ENCODE results near the gene KCNK1.

The KCNK1 gene

DNA sequence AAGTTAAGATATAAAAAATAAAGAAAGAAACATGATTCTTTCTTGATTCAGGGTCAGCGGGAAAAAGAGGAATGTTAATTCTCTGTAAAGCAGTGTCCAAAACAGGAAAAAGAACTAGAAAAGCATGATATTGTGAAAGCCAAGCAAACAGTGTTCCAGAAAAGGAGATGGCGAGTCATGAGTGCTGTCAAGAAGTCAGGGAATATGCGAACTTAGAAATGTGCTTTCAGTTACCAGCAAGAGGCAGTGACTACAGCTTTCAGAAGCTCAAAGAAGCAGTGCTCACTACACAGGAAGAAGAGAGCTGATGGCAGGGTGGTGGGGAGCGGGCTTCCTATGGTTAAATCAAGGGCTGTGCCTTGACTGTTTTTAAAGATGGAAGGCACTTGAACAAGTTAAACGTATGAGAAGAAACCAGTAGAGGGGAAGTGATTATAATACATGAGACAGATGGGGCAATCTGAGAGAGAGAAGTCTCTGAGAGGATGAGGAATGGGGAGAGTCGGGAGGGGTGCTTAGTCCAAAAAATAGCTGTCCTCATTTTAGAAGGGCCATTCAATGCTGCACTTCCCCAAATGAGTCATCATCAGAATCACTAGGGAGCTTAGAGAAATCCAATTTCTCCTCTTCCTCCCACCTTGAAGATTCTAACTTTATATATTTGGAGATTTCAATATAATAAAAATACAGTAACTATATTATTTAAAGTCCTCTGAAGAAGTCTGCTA lies 90.4 kb downstream of the KCNK1 start:
- Histone ChIP-seq H3K9ac (ENCODE audit: low read depth, low read length) (no peak overlapping the region), H3K4me1 (ENCODE audit: insufficient read depth, low read length) (peaks cover 12% of the 10 kb centered on the region), H3K36me3 (ENCODE audit: insufficient read depth, low read length) (no peaks in the 10 kb centered on the region; the same call in 1 of the 2 replicates), H3K9me3 (ENCODE audit: control insufficient read depth, insufficient read depth, low read length) (0 out of 2 replicates have a peak, but pooled peaks cover 2% of the 10 kb centered on the region)

DNA sequence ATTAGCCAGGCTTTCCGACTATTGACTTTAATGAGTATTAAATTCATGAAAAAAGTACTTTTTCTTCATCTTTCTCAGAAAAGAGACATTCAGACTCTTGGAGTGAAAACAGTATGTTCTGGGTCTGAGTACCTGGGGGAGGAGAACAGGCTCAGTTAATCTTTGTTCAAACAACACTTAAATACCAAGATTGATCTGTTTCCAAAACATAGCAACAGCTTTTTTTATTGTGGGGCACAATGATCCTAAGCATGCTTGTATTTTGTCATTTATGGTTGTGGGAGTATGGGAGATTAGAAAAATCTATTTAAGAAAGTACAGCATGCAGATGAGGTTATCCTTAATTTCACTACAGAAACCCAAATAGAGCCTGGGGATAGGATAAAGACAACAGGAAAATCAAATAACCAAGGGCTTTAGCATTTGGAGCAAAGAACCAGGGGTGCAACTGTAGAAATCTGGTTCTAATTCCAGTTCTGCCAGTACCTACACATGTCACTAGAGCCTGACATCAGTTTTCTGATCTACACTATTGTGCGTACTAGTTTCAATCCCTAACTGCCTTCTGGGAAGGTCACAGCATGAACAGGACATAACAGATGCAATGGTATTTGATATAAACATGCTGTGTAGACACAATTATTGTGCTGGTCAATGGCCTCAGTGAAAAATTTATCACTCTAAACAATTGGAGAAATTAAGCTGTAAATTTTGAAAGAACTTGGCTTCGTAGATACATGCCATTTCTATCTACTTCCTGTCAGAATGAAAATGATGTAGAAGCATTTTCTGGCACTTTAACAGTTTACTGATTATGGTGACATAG lies 91.2 kb downstream of the KCNK1 start:
- Histone ChIP-seq H3K9me3 (ENCODE audit: control insufficient read depth, insufficient read depth, low read length) (peaks cover 4% of the 10 kb centered on the region; the same call in 1 of the 2 replicates), H3K4me1 (ENCODE audit: insufficient read depth, low read length) (peaks cover 12% of the 10 kb centered on the region), H3K36me3 (ENCODE audit: insufficient read depth, low read length) (no peaks in the 10 kb centered on the region; the same call in 1 of the 2 replicates), H3K9ac (ENCODE audit: low read depth, low read length) (no peak overlapping the region)

DNA sequence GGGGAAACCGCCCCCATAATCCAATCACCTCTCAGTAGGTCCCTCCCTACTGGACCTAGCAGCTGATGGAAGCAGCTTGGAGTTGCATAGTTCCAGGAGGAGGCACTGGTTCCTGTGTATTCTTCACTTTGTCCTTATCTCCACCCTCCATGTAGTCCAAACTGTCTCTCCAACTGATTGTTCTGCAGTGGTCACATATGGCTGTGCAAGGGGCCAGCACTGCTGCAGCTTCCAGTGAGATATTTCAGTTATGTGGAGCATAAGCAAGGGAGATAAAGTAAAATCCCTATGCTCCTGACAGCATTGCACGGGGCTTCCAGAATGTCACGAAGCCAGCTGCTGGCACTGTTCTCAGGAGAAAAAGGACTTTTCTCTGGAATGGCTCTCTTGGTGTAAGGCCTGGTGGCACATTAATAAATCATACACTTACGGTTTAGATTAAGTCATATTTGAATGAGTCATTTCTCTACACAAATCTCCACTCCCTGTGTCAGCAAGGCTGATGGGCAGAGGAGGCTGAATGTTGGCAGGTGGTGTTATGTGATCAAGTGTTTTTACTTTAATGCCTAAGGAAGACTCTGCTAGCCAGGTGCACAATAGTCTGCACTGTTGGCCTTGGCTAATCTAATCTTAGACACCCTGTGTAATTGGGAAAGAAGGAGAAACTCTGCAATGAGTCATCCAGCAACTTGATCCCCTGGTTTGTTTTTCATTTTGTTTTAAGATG lies 93.4 kb downstream of the KCNK1 start:
- Histone ChIP-seq H3K9me3 (ENCODE audit: control insufficient read depth, insufficient read depth, low read length) (peaks cover 6% of the 10 kb centered on the region; the same call in 1 of the 2 replicates), H3K36me3 (ENCODE audit: insufficient read depth, low read length) (no peaks in the 10 kb centered on the region), H3K9ac (ENCODE audit: low read depth, low read length) (no peak overlapping the region), H3K4me1 (ENCODE audit: insufficient read depth, low read length) (peaks cover 12% of the 10 kb centered on the region)

DNA sequence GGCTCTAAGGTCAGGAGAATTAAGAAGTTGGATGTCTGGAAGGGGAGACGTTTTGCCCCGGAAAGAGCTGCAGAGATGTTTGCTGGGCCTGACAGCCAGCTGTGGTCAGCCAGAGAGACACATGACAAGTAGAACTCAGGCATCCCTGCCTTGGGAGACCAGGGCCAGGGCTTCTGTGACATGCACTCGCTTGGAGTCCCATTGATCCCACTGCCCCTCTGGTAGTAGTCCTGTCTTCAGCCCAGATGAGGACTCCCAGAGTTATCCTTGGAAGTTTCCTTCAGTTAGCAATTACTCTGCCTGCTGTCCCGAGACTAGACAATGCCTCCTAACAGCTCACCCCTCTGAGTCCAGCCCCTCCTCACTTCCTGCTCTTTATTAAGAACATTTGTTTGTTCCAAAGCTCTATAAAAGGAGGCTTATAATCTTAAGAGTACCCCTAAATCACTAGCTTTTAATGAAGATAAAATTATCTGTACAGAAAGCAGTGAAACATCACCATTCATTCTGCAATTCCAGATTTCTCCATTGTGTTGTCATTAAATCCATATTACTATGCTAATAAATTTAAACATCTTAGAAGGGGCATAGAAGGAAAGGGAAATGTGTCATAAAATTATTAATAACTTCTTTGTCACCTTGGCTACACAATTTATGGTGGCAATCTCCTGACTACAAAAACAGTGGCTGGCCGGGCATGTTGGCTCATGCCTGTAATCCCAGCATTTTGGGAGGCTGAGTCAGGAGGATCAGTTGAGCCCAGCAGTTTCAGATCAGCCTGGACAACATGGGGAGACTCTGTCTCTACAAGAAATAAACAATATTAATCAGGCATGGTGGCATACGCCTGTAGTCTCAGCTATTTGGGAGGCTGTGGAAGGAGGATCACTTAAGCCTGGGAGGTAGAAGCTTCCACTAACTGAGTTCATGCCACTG lies 94.2 kb downstream of the KCNK1 start:
- Histone ChIP-seq H3K36me3 (ENCODE audit: insufficient read depth, low read length) (no peaks in the 10 kb centered on the region), H3K4me1 (ENCODE audit: insufficient read depth, low read length) (peaks cover 12% of the 10 kb centered on the region), H3K9me3 (ENCODE audit: control insufficient read depth, insufficient read depth, low read length) (peaks cover 6% of the 10 kb centered on the region; the same call in 1 of the 2 replicates), H3K9ac (ENCODE audit: low read depth, low read length) (no peak overlapping the region)

DNA sequence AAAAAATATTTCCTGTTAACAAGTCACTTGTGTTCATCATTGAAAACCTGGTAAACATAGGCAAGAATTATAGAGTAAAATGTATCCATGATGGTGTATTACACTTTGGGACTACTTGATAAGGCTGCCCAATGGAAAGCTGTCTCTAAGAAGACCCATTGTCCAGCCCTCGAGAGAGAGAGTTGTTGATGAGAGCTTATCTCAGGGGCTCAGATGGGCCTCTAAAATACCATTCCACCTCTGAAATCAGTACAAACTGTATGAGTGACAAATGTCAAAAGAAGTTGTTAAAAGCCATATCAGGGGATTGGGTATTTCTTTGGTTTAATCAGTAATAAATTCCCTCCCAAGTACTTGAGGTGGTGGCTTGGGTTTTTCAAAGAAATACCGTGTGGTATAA lies 96.1 kb downstream of the KCNK1 start:
- H3K4me1 ChIP-seq (ENCODE audit: insufficient read depth, low read length), result peaks cover 8% of the 10 kb centered on the region; the same call in 1 of the 2 replicates
- peaks cover 6% of the 10 kb centered on the region; the same call in 1 of the 2 replicates for H3K9me3 ChIP-seq (ENCODE audit: control insufficient read depth, insufficient read depth, low read length)
- H3K9ac ChIP-seq (ENCODE audit: low read depth, low read length), result no peak overlapping the region
- no peaks in the 10 kb centered on the region for H3K36me3 ChIP-seq (ENCODE audit: insufficient read depth, low read length)

DNA sequence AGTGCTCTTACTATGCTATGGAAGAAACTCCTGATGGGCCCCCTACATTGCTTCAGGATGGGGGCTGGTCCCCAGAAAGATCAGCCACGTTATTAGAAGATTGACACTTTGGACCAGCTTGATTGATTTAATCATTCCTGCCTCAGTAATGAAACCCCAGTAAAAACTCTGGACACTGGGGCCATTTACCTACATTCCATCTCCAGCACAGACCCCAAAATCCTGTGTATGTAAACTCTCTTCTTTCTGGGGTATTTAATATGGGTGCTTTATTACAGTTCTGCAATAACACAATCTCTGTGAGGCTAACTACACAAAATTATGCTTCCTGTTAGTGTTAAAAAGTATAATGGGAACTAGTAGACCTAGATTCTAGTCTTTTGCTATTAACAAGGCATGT lies 96.6 kb downstream of the KCNK1 start:
- Histone ChIP-seq H3K36me3 (ENCODE audit: insufficient read depth, low read length) (no peaks in the 10 kb centered on the region), H3K9me3 (ENCODE audit: control insufficient read depth, insufficient read depth, low read length) (peaks cover 6% of the 10 kb centered on the region; the same call in 1 of the 2 replicates), H3K4me1 (ENCODE audit: insufficient read depth, low read length) (peaks cover 8% of the 10 kb centered on the region; the same call in 1 of the 2 replicates), H3K9ac (ENCODE audit: low read depth, low read length) (no peak overlapping the region)

DNA sequence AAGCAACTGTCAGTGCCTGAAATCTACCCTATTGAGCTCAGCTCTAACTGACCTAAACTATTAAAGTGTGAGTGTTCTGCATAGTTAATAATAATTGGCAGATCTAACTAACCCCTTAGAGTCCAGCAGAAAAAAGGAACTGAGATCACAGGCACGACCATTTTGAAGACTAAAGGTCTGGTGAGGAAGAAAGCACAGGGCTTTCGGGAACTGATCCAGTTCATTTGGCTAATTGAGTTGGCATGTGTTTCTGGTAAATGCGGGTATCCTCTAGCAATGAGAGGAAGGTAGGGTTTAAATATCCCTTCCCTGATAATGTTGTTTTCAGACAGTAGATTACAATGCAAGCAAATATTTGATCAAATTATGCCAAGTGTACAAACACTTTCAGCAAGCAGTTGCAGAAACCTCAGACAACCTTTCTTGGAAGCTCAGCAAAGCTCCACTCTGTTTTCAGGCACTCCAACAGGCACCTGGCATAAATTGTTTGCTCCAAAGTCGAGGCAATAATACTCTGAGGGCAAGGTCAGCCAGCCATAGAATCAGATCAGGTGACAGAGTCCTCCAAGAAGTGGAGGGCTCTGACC lies 100.8 kb downstream of the KCNK1 start:
- Histone ChIP-seq H3K4me1 (ENCODE audit: insufficient read depth, low read length) (no peaks in the 10 kb centered on the region), H3K36me3 (ENCODE audit: insufficient read depth, low read length) (no peaks in the 10 kb centered on the region), H3K9ac (ENCODE audit: low read depth, low read length) (no peak overlapping the region), H3K9me3 (ENCODE audit: control insufficient read depth, insufficient read depth, low read length) (peaks cover 8% of the 10 kb centered on the region; the same call in 1 of the 2 replicates)

DNA sequence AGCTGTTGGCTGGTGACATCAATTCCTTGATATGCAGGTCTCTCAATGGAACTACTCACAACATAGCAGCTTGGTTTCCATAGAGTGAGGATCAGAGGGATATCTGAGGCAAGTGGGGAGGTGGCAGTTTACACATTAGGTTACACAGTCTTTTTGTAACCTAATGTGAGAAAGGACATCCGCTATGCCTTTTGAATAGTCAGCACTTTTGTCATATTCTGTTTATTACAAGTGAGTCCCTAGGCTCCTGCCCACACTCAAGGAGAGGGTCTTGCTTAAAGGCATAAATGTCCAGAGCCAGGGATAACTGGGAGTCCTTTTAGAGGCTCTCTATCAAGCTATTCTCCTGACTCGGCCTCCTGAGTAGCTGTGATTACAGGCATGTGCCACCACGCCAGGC lies 104.2 kb downstream of the KCNK1 start:
- Histone ChIP-seq H3K9me3 (ENCODE audit: control insufficient read depth, insufficient read depth, low read length) (peaks cover 4% of the 10 kb centered on the region; the same call in 1 of the 2 replicates), H3K9ac (ENCODE audit: low read depth, low read length) (no peak overlapping the region), H3K4me1 (ENCODE audit: insufficient read depth, low read length) (peaks cover 5% of the 10 kb centered on the region; the same call in 1 of the 2 replicates), H3K36me3 (ENCODE audit: insufficient read depth, low read length) (no peaks in the 10 kb centered on the region)

DNA sequence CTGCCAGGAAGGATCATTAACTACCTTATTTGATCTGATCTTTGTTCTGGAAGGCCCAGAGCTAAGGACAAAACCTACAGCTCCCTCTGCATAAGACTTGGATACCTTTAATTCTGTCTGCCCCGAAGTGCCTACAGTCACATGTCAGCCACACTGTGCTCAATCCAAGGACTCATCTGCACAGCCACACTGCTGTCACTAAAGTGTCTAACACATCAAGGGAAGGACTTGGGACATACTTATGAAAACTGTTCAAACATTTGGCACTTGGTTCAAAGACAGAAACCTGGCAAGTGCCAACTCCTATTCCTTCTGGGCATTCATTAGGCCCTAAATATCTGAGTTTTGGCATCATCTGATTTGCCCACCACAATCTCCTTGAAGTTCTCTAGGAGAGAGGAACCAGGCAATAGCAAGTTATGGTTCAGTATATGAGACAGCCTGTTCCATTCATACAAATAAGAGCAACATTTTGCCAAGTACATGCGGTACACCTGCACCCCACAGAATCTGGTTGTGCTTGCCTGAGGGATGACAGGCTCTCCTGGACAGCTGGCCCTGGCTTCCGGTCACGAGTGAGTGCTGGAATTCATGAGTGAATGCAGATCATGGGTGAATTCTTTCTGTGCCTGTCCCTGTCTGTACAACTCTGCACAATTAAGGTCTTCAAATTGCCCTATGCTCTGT lies 105.9 kb downstream of the KCNK1 start:
- H3K36me3 ChIP-seq (ENCODE audit: insufficient read depth, low read length), result no peaks in the 10 kb centered on the region
- peaks cover 4% of the 10 kb centered on the region for H3K9me3 ChIP-seq (ENCODE audit: control insufficient read depth, insufficient read depth, low read length)
- no peak overlapping the region for H3K9ac ChIP-seq (ENCODE audit: low read depth, low read length)
- H3K4me1 ChIP-seq (ENCODE audit: insufficient read depth, low read length), result peaks cover 5% of the 10 kb centered on the region; the same call in 1 of the 2 replicates

DNA sequence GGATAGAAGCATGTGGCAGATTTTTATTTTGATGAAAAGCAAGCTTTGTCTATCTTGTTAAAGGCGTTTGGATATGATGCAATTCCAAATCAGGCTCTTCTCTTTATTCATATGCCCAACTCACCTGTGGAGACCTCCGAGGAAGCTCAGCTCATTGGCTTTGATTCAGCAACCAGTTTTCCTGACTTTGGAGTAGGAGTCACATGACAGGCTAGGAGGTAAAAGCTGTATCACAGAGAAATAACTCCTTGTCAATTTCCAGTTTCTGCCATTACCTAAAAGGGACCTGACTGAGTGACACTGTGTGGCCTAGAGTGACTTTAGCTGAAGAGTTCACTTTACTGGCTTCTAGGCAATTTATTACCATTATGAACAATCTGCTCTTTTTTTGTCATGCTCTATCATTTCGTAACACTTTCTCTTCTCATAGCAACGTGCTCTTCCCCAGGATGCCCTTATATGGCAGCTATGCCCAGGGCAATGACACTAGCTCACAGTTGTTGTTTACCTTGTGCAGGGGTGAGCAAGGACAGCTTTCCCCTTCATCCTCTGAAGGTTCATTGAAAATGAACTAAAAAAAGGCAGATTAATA lies 107.2 kb downstream of the KCNK1 start:
- Histone ChIP-seq H3K36me3 (ENCODE audit: insufficient read depth, low read length) (no peaks in the 10 kb centered on the region), H3K9ac (ENCODE audit: low read depth, low read length) (no peak overlapping the region)

More for the DNA sequence above, 107.2 kb downstream of the KCNK1 start:
- Histone ChIP-seq H3K4me1 (ENCODE audit: insufficient read depth, low read length) (peaks cover 9% of the 10 kb centered on the region), H3K9me3 (ENCODE audit: control insufficient read depth, insufficient read depth, low read length) (peaks cover 4% of the 10 kb centered on the region)

Measured in ES-I3 (cell line).